SH-SY5Y (cell line): Measurements from ENCODE around the gene VMAC.

Source experiments
- GATA2 ChIP-seq: IDR thresholded peaks from 2 replicates; pipeline ENCODE4 v1.6.1; 2011; ENCODE audit warnings: mild to moderate bottlenecking, low read depth, low read length
- GATA3 ChIP-seq: IDR thresholded peaks from 2 replicates; pipeline ENCODE4 v1.6.1; 2011; ENCODE audit warnings: low read depth, mild to moderate bottlenecking, low read length, moderate library complexity

The VMAC gene

DNA sequence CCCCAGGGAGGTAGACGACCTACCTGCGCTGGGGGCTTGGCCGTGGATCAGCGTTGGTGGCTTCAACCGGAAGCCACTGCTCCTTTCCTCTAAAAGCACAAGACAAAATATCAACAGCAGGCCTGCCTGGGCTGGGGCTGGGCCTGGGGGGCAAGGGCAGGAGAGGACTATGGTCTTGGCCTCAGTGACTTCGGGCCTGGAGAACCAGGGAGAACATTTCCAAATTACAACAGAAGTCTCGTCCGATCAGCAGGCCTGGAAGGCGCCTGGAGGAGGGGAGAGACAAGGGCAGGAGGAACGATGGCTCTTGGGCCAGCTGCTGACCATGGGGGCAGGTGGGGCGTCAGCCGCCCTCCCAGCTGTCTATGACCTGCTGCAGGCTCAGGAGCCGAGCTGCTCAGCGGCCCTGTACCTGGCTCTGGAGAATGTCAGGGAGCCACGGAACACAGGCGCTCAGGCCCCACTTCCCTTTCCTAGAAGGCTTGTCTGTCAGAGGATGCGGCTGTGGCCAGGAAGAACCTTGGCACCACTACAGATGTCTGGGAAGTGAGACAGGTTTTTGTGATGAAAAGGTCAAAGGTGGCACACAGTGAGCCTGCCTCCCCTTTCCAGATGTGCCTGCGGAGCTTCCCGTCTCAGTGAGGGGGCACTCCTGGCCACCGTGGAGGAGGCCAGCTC lies 28.9 kb downstream of the VMAC start:
- no peak for TF ChIP-seq GATA2
- no peak for TF ChIP-seq GATA3

DNA sequence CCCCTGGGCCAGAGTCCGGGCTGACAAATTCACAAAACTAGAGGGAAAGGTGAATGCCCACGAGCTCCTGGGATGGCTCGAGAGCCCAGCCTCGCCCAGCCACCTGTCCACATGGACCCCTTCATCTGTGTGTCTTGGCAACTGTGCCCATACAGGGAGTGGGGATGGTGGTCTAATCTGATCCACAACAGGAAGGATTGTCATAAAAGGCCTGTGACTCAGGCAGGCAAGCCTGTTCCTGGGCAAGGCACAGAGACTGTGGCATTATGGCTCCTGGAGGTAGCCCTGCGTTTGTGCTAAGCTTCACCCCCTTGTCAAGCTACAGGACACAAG lies 29.4 kb downstream of the VMAC start:
- TF ChIP-seq GATA3 (no peak), GATA2 (no peak)

DNA sequence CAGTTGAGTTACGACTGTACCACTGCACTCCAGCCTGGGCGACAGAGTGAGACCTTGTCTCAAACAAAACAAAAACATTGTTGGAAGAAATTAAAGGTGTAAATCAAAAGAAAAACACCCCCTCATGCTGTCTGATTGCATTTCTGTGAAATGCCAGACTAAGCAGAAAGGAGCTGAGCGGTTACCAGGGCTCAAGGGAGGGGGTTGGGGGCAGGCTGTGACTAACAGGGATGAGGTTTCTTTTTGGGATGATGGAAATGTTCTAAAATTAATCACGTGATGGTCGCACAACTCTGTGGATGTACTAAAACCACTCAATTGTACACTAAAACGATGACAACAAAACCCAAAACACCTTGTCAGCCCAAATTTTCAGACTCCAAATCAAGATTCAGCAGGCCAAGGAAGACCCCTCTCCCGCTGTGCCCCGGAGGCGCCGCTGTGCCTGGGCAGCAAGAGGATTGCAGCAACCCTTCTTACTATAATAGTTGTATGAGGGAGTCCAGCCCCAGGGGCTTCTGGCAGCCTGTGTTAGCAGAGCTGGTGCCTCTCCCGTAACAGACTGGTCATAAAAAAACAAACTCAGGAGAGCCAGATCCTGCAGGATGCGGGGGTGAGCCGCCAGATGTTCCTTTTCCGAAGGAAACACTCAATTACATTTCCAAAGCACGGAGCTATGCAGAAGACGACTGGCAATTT lies 30.3 kb downstream of the VMAC start:
- TF ChIP-seq GATA3 (no peak), GATA2 (0 out of 2 replicates have a peak, but pooled peaks have one; percentile 7)

GRCh38 chr19:5935473-5936291 lies 31.0 kb downstream of the VMAC start:
- TF ChIP-seq GATA3 (no peak), GATA2 (no peak)

DNA sequence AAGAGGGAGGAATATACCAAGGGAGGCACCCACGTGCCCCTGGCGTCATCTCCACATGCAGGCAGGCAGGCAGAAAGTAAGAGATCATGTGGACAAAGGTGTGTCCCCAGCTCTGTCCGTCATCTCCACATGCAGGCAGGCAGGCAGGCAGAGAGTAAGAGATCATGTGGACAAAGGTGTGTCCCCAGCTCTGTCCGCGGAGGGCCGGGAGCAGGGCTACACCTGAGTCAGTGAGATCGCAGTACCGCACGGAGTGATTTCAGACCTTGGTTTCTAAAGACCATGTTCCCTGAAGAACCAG lies 31.6 kb downstream of the VMAC start:
- TF ChIP-seq GATA3 = no peak
- TF ChIP-seq GATA2 = no peak

DNA sequence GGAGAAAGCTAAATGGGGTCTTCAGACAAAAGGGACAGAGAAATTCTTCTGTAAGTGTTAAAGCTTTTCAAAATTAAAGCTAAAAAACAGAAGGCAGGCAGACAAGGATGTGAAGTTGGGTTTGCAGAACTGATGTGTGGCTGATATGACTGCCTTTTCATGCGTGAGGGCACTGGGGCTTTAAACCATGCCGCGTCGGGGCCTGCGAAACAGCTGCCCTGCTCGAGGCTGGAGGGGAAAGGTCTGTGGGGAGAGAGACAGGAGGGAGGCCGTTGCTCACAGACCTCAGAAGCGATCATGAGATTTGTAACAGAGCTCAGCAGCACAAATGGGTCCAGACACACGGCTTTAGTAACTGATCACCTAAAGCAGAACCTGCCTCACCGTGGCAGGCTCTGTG lies 32.9 kb downstream of the VMAC start:
- TF ChIP-seq GATA2 (peak; percentile 78), GATA3 (no peak; the same call in 1 of the 2 replicates)

GRCh38 chr19:5940260-5941208 lies 35.9 kb downstream of the VMAC start:
- TF ChIP-seq GATA3 = no peak
- TF ChIP-seq GATA2 = no peak

- TF ChIP-seq GATA3 = no peak
- no peak for TF ChIP-seq GATA2
Observed at GRCh38 chr19:5941673-5942072, 37.0 kb downstream of the VMAC start.

- TF ChIP-seq GATA2 (no peak), GATA3 (no peak)
Observed at GRCh38 chr19:5943045-5943444, 38.4 kb downstream of the VMAC start.

DNA sequence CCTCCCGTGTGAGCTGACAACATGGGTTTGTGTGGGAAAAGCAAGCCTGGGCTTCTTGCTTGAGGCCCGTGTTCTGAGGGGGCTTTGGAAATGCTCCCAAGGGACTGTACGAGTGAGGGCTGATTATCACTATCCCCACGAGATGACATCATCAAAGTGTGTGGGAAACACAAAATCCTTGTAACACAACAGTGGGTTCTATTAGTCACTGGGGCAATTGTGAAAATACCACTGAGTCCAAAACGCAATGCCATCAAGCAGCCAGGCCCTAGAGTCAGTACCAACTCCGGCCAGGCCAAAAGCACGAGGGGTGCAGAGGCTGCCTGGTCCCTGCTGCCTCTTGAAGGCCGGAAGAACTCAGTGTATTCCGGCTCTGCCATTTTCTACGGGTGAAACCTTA lies 39.0 kb downstream of the VMAC start:
- TF ChIP-seq GATA3 (no peak), GATA2 (no peak)

GRCh38 chr19:5947435-5947834 lies 42.8 kb downstream of the VMAC start:
- TF ChIP-seq GATA2 (no peak), GATA3 (no peak)

DNA sequence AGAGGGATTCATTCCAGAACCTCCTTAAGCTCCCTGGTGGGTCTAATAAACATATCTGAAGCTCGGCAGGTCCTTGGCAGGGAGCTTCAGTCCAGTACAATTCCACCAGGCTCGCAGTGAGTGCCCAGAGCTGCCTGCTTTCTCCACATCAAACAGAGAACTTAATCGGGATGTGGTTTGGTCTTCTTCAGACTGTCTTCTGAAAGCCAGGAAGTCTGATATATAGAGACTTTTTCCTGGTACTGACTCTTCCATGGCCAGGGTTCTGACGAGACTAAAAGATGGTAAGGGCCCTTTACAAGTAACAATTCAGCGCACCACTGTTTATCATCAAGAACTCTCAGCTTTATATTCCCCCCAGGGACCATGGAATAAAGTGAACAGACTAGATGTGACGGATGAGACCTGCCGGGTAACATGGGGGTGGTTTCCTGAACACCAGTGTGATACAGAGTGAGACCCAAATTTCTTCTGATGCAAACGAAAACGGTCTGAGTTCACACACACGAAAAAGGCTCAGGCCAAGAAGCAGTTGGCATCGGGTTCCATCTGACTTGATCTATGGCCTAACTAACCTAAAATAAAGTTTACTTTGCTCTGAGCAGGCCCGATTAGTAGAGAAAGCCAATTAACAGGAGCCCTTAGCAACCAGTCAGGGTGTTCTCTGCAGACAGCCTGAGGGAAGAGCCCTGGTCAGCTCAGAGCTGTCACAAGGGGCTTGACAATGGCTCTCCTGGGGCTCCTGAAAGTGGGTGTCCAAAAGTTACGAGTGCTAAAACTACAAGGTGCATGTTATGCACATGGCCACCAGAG lies 44.3 kb downstream of the VMAC start:
- TF ChIP-seq GATA2 = no peak
- no peak for TF ChIP-seq GATA3

DNA sequence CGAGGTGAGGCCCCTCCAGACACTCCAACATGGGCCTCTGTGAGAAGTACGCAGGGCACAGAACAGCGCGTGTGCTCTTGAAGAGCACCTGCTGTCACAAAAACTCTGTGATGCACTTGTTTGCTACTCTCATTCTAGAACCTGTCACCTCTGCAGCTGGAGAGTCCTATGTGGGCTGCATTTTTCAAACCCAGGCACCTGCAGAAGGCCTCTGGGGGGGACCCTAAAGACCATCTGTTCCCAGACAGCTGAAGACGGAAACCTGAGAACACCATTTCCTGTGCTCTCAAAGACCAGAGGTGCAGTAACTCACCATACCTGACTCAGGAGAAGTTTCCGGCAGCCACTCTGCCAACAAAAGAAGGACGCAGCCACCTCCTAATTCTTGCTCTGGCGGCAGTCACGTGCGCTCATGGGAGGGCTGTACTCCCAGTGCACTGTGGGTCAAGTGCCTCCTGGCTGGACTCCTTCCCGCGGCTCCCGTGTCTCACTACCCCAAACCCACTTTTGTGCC lies 45.2 kb downstream of the VMAC start:
- TF ChIP-seq GATA3 (no peak), GATA2 (no peak)

GRCh38 chr19:5950741-5951140 lies 46.1 kb downstream of the VMAC start:
- no peak for TF ChIP-seq GATA3
- TF ChIP-seq GATA2 = no peak
